Fibroblast of lung (primary cell): ENCODE data around the gene CDH6.

Experiments
- CTCF ChIP-seq, 2 donors: IDR thresholded peaks in 1 of 2; conservative IDR thresholded peaks in 1 of 2; 1 replicate in 1 of 2; 2 replicates in 1 of 2; pipeline ENCODE4 v1.5.1; 2011 to 2012; ENCODE audit warnings: low read length in 2 of 2, control low read depth in 1 of 2, inconsistent platforms in 1 of 2, low read depth in 1 of 2, mild to moderate bottlenecking in 1 of 2
- EZH2 ChIP-seq: IDR thresholded peaks from 2 replicates; pipeline ENCODE4 v1.5.1; 2012; ENCODE audit warnings: low read length, control low read depth, mild to moderate bottlenecking; ENCODE audit errors: missing control alignments

GRCh38 chr5:31324842-31325241 is 131.4 kb downstream of the CDH6 start:
- TF ChIP-seq CTCF (conservative IDR thresholded peaks at IDR 0.05 in 1 of 2, IDR thresholded peaks at IDR 0.05 in 1 of 2; ENCODE audit: low read depth in 1 of 2, low read length in 2 of 2) (no peak), EZH2 (no peak)
